GM12801 (cell line): ENCODE data around the gene CFAP61.

ENCODE experiments used
- TF ChIP-seq, protein P1 (sequence below): IDR thresholded peaks from one replicate; pipeline ENCODE4 v1.5.1; 2011; ENCODE audit warnings: control low read depth; ENCODE audit not compliant: insufficient read length; ENCODE audit errors: extremely low read depth

Gene CFAP61, protein sequence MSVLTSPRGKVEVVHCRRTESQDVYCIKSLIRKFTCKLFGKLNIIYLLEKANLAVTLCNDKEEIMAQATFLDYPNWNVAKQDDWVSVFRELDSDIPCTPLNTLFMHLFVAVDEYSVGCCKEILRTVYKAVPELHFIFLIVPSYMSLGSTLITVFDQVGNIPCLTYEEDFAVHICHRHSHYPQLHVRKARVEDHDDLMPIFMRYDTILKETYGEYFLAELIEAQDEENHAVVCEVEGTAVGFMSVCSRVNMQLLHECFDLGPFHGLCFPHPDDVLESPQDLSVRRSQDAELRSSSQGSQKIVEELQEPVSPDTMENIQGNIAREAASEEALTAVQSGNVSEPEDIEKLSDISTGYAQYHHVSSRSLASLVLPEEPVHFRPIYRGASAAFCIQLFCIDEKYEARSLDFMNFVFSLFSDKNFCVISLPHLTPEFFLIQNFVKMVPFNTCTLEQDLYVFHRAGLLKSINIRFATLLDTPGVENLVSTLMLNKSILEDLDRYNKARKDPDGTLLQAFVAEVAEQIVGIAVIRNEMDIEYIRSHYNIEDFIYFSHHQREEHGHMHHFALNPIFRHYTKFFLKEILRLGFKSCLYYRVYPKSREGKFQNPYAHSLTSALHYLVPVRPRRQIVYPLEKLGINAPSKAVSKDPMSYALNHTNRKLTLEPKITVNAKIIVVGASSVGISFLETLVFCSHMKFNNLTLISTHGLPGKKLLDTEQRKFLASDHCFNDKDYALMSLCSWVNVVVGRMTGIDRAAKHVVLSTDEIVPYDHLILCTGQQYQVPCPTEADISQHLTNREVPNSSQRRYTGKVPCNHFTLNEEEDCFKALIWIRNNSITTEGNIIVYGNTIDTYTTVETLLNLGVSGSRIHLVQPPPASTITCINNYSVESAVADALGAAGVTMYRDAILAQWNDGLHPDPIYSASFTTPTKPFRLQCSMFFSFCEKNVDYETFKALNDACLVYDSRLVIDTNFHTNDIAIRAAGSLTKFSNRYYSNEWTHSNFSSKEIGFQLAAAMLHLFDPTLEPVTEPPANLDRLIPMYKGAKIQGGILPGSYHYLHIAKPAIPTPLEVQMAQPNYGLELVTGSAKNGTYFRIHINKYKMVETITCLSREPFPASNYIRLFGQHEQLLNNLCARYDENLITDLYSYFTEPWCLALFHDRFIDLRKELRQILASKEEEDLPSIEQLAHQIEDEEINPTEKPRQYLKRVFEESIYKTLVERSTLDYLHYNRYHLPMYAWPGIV

DNA sequence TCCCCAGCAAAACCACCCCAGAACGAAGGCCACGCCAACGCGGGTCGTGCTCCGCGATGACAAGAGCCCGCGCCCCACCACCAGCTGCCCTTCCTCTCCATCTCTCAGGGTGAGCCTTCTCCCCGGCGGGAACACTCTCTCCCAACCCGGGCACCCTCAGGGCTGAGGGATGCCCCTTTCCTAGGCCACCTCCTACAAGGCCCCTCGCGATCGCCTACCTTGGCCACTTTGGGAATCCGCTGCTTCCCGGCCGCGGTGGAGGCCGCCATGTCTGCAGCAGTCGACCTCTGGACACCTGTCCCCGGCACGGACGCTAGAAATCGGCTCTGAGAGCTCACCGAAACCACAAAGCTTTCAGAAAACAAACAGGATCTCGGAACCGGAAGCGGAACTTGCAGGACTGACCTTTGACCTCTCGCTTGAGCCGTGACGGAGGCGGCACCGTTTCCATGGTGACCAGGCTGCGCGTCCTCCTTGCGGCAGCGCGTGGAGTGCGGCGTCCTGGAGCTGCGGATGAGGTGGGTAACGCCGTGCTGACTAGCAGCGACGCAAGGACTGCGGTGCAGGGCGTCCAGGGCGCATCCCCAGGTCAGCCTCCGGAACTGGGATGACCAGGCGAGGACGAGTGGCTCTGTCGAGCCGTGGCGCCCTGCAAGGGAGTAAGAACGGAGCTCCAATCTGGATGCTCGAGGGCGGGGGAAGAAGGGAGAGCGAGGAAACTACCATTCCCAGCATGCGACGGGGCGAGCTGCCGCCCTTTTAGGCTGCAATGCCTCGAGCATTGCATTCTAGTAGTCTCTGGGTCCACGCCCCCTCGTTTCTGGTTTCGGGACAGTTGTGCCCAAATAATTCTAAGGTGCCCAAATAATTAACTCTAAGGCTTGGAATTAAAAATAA is at the start of gene CFAP61, which contains the start of gene CRNKL1:
CFAP61 (plus strand) TSS at position 459 of the 897 bp plus-strand sequence. CDS start 4,122 bp downstream, outside the sequence.
CRNKL1 (minus strand) TSS at position 393 of the 897 bp plus-strand sequence; CDS start at position 269, 124 bp downstream.
- TF ChIP-seq, protein P1, sequence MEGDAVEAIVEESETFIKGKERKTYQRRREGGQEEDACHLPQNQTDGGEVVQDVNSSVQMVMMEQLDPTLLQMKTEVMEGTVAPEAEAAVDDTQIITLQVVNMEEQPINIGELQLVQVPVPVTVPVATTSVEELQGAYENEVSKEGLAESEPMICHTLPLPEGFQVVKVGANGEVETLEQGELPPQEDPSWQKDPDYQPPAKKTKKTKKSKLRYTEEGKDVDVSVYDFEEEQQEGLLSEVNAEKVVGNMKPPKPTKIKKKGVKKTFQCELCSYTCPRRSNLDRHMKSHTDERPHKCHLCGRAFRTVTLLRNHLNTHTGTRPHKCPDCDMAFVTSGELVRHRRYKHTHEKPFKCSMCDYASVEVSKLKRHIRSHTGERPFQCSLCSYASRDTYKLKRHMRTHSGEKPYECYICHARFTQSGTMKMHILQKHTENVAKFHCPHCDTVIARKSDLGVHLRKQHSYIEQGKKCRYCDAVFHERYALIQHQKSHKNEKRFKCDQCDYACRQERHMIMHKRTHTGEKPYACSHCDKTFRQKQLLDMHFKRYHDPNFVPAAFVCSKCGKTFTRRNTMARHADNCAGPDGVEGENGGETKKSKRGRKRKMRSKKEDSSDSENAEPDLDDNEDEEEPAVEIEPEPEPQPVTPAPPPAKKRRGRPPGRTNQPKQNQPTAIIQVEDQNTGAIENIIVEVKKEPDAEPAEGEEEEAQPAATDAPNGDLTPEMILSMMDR: no peak

DNA sequence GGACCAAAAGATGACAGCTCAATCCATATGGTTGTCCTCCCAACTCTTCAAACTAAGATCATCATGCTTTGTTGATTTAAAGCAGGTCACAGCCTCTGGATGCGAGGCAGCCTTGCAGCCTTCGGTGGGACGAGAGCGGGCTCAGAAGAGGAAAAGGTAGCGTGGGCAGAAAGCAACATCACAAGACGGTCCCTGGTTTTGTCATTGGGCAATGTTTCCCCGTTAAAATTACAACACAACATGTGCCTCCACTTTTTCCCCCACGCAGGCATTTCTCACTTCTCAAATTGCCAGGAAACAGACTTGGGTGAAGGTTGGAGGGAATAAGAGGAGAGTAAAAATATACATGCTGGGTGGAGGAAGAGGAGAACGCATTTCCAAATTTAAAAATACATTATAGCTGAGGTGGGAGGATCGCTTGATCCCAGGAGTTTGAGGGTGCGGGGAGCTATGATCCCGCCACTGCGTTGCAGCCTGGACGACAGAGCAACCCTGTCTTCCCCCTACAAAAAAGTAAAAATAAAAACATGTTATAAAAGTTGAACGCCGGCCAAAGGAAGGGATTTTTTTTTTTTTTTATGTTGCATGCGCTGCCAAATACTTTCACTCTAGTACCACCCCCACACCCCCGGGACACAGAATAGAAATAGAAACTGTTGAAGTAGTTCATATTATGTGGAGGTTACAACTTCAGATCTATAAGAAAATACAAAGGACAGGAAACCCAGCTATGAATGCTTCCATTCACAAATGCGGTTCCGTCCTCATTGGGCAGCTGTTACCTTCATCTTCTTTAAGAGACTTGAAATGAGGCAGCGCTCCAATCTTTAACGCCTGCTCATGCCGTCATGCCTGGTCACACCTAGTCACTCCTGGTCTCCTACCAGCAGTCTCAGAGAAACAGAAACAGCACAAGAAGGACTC is 49.0 kb upstream of the CFAP61 start:
- TF ChIP-seq, protein P1: no peak

DNA sequence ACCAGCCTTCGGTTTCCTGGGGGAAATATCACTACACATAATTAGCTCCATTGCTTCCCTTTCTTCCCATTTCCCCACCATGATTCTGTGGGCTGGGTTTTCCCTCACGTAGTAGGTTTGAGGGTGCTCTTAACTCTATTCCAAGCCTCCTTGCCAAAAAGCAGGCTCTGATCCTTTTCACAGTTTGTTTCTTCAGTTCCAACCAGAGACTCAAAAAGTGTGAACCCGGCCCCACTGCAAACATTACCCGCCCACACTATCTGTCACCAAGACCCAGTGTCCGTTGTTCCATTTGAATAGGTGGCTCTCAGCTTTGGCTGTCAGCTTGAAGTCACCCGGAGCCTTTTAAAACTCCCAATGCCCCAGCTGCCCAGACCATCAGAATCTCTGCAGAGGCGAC is 47.0 kb upstream of the CFAP61 start:
- TF ChIP-seq, protein P1: no peak

DNA sequence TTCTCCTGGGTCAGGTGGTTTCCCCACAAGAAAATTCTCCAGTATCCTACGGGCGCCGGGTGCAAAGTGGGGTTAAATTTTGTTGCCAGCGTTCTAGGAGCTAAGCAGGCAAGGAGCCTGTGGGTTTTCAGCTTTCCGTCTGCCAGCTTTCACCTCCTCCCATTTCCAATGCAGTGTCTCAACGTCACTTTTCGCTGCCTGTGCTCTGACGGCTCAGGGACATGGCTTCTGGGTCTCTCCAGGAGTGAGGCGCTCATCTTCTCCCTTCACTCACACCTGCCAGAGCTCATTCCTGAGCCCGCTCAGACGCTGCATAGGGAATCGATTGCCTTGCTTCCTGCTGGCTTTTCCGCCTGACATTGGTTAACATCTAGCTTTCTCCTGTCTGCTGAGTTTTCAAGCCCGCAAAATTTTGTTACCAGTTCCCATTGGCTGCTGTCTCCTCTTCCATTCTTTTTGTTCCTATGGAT is 42.5 kb upstream of the CFAP61 start:
- TF ChIP-seq, protein P1: no peak

DNA sequence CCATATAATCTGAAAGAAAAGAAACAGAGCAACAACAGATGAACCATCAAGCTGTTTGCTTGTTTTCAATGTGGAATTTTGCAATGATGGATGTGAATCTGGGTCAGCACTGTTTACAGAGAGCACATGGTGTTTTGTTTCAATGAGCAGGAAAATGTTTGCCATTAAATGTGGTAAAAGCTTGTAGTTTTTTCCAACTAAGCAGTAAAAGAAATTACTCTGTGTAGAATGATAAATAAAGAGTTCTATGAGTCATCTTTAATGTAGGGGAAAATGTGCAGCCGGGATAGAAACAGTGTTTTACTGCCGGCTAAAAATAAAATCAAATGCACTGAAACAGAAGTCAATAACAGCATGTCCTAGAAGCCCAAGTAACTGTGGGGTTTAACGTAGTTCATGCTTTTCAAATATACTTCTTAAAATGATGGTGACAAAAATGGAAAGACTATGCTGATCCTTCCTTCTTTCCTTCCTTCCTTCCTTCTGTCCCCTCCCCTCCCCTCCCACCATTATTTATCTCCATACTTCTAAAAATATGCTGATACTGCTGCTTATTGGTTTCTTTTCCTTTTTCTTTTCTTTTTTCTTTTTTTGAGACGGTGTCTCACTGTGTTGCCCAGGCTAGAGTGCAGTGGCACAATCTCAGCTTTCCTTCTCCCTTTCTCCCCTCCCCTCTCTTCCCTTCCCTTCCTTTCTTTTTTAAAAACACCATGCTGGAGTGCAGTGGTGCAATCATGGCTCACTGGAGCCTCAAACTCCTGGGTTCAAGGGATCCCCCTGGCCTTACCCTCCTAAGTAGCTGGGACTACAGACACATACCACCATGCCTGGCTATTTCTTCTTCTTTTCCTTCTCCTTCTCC is 41.5 kb upstream of the CFAP61 start:
- TF ChIP-seq, protein P1: no peak
